Skeletal muscle satellite cell (primary cell): ENCODE results near the gene TBKBP1. TPM values are rescaled to one million over a fixed set of nuclear protein-coding genes. Genes with fewer than 3 reads are reported as not detected.

ENCODE experiments used
- H3K27me3 ChIP-seq: 2 replicates; pipeline ENCODE4 v1.7.0; 2013; ENCODE audit warnings: low read length; ENCODE audit not compliant: control insufficient read depth, insufficient read depth
- H3K36me3 ChIP-seq: 2 replicates; pipeline ENCODE4 v1.7.0; 2013; ENCODE audit warnings: mild to moderate bottlenecking, control low read depth, low read length; ENCODE audit not compliant: insufficient read depth
- H3K4me1 ChIP-seq: 2 replicates; pipeline ENCODE4 v1.7.0; 2013; ENCODE audit warnings: low read length; ENCODE audit not compliant: control insufficient read depth, insufficient read depth
- H3K4me2 ChIP-seq: 2 replicates; pipeline ENCODE4 v1.7.0; 2013; ENCODE audit warnings: mild to moderate bottlenecking, low read length
- H3K4me3 ChIP-seq: 2 replicates; pipeline ENCODE4 v1.7.0; 2013; ENCODE audit warnings: low read length
- H3K9ac ChIP-seq: 2 replicates; pipeline ENCODE4 v1.7.0; 2013; ENCODE audit warnings: mild to moderate bottlenecking, low read depth, low read length, moderate library complexity
- H3K9me3 ChIP-seq: replicated peaks from 2 replicates; pipeline ENCODE4 v1.7.0; 2013; ENCODE audit warnings: mild to moderate bottlenecking, control low read depth, low read length
- total RNA-seq: library from RNA; depleted of rRNA; stranded (reverse); fragments of >200 nt; gene quantifications from 2 replicates; pipeline ENCODE4 v1.2.3, GENCODE V29; 2012; rRNA removed

The TBKBP1 gene, protein sequence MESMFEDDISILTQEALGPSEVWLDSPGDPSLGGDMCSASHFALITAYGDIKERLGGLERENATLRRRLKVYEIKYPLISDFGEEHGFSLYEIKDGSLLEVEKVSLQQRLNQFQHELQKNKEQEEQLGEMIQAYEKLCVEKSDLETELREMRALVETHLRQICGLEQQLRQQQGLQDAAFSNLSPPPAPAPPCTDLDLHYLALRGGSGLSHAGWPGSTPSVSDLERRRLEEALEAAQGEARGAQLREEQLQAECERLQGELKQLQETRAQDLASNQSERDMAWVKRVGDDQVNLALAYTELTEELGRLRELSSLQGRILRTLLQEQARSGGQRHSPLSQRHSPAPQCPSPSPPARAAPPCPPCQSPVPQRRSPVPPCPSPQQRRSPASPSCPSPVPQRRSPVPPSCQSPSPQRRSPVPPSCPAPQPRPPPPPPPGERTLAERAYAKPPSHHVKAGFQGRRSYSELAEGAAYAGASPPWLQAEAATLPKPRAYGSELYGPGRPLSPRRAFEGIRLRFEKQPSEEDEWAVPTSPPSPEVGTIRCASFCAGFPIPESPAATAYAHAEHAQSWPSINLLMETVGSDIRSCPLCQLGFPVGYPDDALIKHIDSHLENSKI
- total RNA-seq, result 8.9 and 14.6 TPM in 2 replicates

DNA sequence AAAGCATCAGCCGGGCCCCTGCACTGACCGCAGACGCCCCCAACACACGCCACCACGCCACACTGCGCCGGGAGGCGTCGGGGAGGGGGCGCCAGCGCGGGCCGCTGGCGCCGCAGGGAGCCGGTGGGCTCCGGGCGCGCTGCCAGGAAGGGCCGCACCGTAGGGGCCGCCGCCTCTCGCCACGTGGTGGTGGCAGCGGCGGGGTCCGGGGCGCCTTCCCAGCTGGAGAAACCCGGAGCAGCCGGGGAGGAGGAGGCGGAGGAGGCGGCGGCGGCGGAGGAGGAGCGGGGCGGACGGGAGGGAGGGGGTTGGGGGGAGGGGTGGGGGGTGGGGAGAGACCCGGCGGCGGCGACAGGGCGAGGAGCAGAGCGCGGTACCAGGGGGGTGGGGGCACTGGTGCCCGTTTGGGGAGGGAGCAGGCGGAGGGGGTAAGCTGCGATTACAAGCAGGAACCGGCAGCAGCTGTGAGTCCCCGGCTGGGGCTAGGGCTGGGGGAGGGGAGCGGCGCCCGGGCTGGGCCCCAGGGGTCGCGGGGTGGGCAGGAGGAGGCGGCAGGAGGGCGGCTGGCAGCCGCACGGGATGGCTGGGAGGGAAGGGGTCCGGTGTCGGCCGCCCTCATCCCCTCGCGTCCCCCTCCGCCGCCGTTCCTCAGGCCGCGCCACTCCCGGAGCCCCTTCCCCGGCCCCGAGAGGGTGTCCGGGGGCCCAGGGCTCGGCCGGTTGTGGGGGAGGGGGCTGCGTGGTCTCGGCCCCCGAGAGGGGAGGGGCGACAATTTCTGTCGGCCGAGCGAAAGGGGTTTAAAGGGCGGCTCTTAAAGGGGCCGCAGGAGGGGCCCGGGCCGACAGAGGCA is at the start of gene TBKBP1:
Gene TBKBP1, plus strand, starts transcription at position 431 of the 850 bp plus-strand sequence. CDS start 1,952 bp downstream, outside the sequence.
- no peaks in the 10 kb centered on the region for H3K9me3 ChIP-seq
- peak within 1 kb of the TSS; percentile 76 for H3K4me3 ChIP-seq
- peaks cover 8% of the 10 kb centered on the region for H3K27me3 ChIP-seq
- peak within 1 kb of the TSS; percentile 81 for H3K9ac ChIP-seq
- peaks cover under 1% of the 10 kb centered on the region for H3K36me3 ChIP-seq
- H3K4me2 ChIP-seq, result peak within 1 kb of the TSS; percentile 95
- peaks cover 18% of the 10 kb centered on the region for H3K4me1 ChIP-seq

DNA sequence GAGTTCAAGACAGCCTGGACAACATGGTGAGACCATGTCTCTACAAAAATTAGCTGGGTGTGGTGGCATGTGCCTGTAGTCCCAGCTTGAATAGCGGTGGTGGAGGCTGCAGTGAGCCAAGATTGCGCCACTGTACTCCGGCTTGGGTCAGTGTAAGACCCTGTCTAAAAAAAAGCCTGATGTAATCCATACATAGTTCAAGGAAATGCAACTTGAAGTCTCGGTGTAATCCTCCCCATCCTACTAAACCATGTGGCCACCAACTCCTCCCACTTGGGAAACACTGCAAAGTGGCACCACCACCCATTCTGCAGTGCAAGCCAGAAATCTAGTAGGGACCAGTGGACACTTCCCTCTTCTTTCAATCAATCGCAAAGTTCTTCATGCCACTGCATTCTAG is 49.6 kb upstream of the TBKBP1 start:
- no peak overlapping the region for H3K4me2 ChIP-seq
- H3K27me3 ChIP-seq, result no peaks in the 10 kb centered on the region
- H3K4me3 ChIP-seq, result no peak overlapping the region
- no peak overlapping the region for H3K9ac ChIP-seq
- no peaks in the 10 kb centered on the region for H3K9me3 ChIP-seq
- H3K36me3 ChIP-seq, result no peaks in the 10 kb centered on the region
- peaks cover 9% of the 10 kb centered on the region for H3K4me1 ChIP-seq

DNA sequence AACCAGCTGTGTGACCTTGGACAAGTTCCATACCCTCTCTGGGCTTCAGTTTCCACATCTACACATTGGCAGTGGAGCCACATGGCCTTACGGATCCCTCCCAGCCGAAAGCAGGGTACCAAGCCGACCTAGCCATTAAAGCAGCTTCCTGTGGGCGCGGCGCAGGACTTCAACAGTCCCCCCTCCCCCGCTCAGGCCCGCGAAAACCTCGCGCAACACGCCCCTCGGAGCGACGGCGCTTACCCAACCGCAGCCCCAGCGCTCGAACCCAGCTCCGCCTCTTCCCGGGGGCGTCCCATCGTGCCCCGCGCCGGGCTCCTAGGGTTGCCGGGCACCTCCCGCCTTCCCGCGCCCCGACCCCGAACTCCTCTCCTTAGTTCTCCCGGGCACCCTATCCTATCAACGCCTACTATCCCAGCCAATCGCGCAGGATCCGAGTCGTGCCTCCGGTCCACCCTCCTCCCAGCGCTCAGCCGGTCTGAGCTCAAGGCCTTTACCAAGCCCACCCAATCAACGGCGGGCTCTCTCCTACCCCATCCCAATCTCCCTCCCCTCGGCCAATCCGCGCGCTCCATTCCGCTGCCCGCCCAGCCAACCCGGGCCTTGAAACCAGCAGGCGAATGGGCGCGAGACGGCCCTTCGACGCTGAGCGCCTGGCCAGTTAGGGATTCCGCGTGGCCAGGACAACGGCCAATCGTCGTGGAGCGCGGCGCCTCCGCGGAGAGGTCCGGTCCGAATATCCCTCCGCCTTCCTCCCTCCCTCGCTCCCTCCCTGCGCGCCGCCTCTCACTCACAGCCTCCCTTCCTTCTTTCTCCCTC is 44.6 kb upstream of the TBKBP1 start, which contains the start of gene KPNB1:
Gene KPNB1, plus strand, starts transcription at position 767 of the 819 bp plus-strand sequence. CDS start 326 bp downstream, outside the sequence.
- Histone ChIP-seq H3K36me3 (peaks cover 22% of the 10 kb centered on the region), H3K4me2 (peak within 1 kb of the TSS; percentile 93), H3K27me3 (no peaks in the 10 kb centered on the region), H3K9ac (peak within 1 kb of the TSS; percentile 91), H3K4me3 (peak within 1 kb of the TSS; percentile 86), H3K9me3 (no peaks in the 10 kb centered on the region), H3K4me1 (peaks cover 30% of the 10 kb centered on the region)

- Histone ChIP-seq H3K4me3 (peak overlapping the region; percentile 86), H3K9me3 (no peaks in the 10 kb centered on the region), H3K36me3 (peaks cover 29% of the 10 kb centered on the region), H3K9ac (peak overlapping the region; percentile 84), H3K4me2 (peak overlapping the region; percentile 75), H3K27me3 (no peaks in the 10 kb centered on the region), H3K4me1 (peaks cover 37% of the 10 kb centered on the region)
Measured at GRCh38 chr17:47649972-47650524, 43.9 kb upstream of the TBKBP1 start.

- Histone ChIP-seq H3K9me3 (no peaks in the 10 kb centered on the region), H3K4me3 (peak overlapping the region; percentile 86), H3K4me2 (peak overlapping the region; percentile 90), H3K27me3 (no peaks in the 10 kb centered on the region), H3K4me1 (peaks cover 39% of the 10 kb centered on the region), H3K36me3 (peaks cover 36% of the 10 kb centered on the region), H3K9ac (peak overlapping the region; percentile 91)
Measured at GRCh38 chr17:47650525-47651522, 43.1 kb upstream of the TBKBP1 start.

DNA sequence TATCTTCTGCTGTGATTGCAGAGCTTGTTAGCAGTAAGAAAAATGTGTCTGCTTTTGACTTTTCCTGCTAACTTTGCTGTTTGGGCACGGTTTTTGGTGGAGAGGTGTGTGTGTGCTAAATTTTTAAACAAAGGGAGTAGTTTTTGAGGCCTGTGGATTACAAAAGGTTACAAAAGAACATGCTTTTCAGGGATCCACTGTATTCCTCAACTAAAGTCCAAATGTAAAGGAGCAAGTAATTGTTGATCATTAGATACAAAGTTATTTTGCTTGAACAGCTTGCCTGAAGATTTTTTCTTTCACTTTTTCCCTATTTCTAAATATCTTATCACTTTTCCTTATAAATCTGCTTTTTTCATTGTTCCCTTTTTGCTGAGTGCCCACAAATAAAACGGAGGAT is 42.3 kb upstream of the TBKBP1 start:
- peak overlapping the region; percentile 91 for H3K9ac ChIP-seq
- H3K4me3 ChIP-seq, result peak overlapping the region; percentile 86
- H3K27me3 ChIP-seq, result no peaks in the 10 kb centered on the region
- H3K36me3 ChIP-seq, result peaks cover 44% of the 10 kb centered on the region
- H3K4me1 ChIP-seq, result peaks cover 39% of the 10 kb centered on the region
- no peaks in the 10 kb centered on the region for H3K9me3 ChIP-seq
- H3K4me2 ChIP-seq, result peak overlapping the region; percentile 90

DNA sequence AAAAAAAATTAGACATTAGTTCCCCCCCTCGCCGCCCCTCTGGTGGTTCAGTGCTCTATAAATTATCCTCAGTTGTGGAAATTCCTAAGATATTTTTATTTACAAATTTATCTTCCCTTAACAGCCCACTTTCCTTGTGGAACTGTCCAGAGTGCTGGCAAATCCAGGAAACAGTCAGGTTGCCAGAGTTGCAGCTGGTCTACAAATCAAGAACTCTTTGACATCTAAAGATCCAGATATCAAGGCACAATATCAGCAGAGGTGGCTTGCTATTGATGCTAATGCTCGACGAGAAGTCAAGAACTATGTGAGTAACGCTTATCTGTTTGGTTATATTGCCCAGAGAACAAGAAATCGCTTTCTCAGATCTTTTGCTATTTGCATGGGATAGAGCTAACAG is 41.4 kb upstream of the TBKBP1 start:
- Histone ChIP-seq H3K4me1 (peaks cover 39% of the 10 kb centered on the region), H3K27me3 (no peaks in the 10 kb centered on the region), H3K9ac (no peak overlapping the region), H3K4me3 (no peak overlapping the region), H3K36me3 (peaks cover 52% of the 10 kb centered on the region), H3K4me2 (peak overlapping the region; percentile 26), H3K9me3 (no peaks in the 10 kb centered on the region)

- H3K27me3 ChIP-seq, result no peaks in the 10 kb centered on the region
- H3K36me3 ChIP-seq, result peaks cover 61% of the 10 kb centered on the region
- H3K9ac ChIP-seq, result no peak overlapping the region
- no peak overlapping the region for H3K4me3 ChIP-seq
- H3K9me3 ChIP-seq, result no peaks in the 10 kb centered on the region
- H3K4me1 ChIP-seq, result peaks cover 39% of the 10 kb centered on the region
- H3K4me2 ChIP-seq, result peak overlapping the region; percentile 28
Measured at GRCh38 chr17:47653442-47653841, 40.5 kb upstream of the TBKBP1 start.

GRCh38 chr17:47654991-47655390 is 39.0 kb upstream of the TBKBP1 start:
- peaks cover 75% of the 10 kb centered on the region for H3K36me3 ChIP-seq
- H3K27me3 ChIP-seq, result no peaks in the 10 kb centered on the region

More at GRCh38 chr17:47654991-47655390, 39.0 kb upstream of the TBKBP1 start:
- no peaks in the 10 kb centered on the region for H3K9me3 ChIP-seq
- no peak overlapping the region for H3K9ac ChIP-seq
- H3K4me2 ChIP-seq, result peak overlapping the region; percentile 49
- no peak overlapping the region for H3K4me3 ChIP-seq
- peaks cover 33% of the 10 kb centered on the region for H3K4me1 ChIP-seq
